SK-N-SH treated with all-trans-retinoic acid at 6 μM for 48 hours (cell line): ENCODE measurements around the gene AMPD3.

Source experiments
- ATAC-seq: fragments of 200-7000 bp; cut with Tn5 transposase; 3 replicates; pipeline ENCODE4 v1.9.1; 2020; ENCODE audit warnings: mild to moderate bottlenecking, moderate library complexity
- ARNTL ChIP-seq: fragments of 450-650 bp; formaldehyde crosslinking; IDR thresholded peaks from 2 replicates; pipeline ENCODE4 v1.5.0; 2020; ENCODE audit warnings: low read depth, mild to moderate bottlenecking, moderate library complexity, borderline replicate concordance
- BACH2 ChIP-seq: fragments of 250-450 bp; sonication (Bioruptor Pico); IDR thresholded peaks from 2 replicates; pipeline ENCODE4 v1.9.0; 2021; ENCODE audit warnings: mild to moderate bottlenecking, borderline replicate concordance
- CSRNP3 ChIP-seq: fragments of 250-450 bp; sonication (Bioruptor Pico); IDR thresholded peaks from 2 replicates; pipeline ENCODE4 v1.5.1; 2021; ENCODE audit warnings: mild to moderate bottlenecking, moderate library complexity
- GLIS3 ChIP-seq: fragments of 250-450 bp; sonication (Bioruptor Pico); IDR thresholded peaks from 2 replicates; pipeline ENCODE4 v1.5.0; 2020; ENCODE audit warnings: mild to moderate bottlenecking, moderate library complexity
- OSR1 ChIP-seq: fragments of 250-450 bp; sonication (Bioruptor Pico); IDR thresholded peaks from 2 replicates; pipeline ENCODE4 v1.8.0; 2022; ENCODE audit warnings: moderate library complexity, mild to moderate bottlenecking, inconsistent platforms
- PATZ1 ChIP-seq: fragments of 250-450 bp; sonication (Bioruptor Pico); IDR thresholded peaks from 2 replicates; pipeline ENCODE4 v1.8.0; 2020; ENCODE audit warnings: mild to moderate bottlenecking, moderate library complexity, borderline replicate concordance
- POU6F1 ChIP-seq: fragments of 250-450 bp; sonication (Bioruptor Pico); IDR thresholded peaks from 2 replicates; pipeline ENCODE4 v1.8.0; 2021; ENCODE audit warnings: low read depth, mild to moderate bottlenecking, moderate library complexity, borderline replicate concordance
- PPARA ChIP-seq: fragments of 250-450 bp; sonication (Bioruptor Pico); IDR thresholded peaks from 2 replicates; pipeline ENCODE4 v1.5.0; 2020; ENCODE audit warnings: mild to moderate bottlenecking, borderline replicate concordance
- RARB ChIP-seq: fragments of 250-450 bp; sonication (Bioruptor Pico); IDR thresholded peaks from 2 replicates; pipeline ENCODE4 v1.8.0; 2021; ENCODE audit warnings: mild to moderate bottlenecking, moderate library complexity
- SNAI2 ChIP-seq: fragments of 250-450 bp; sonication (Bioruptor Pico); IDR thresholded peaks from 2 replicates; pipeline ENCODE4 v1.5.0; 2020; ENCODE audit warnings: mild to moderate bottlenecking, moderate library complexity
- TCF4 ChIP-seq: fragments of 250-450 bp; sonication (Bioruptor Pico); IDR thresholded peaks from 2 replicates; pipeline ENCODE4 v1.8.0; 2021; ENCODE audit warnings: mild to moderate bottlenecking, moderate library complexity, borderline replicate concordance
- TOX ChIP-seq: fragments of 250-450 bp; sonication (Bioruptor Pico); IDR thresholded peaks from 2 replicates; pipeline ENCODE4 v1.8.0; 2021; ENCODE audit warnings: mild to moderate bottlenecking, moderate library complexity, borderline replicate concordance
- ZC3H10 ChIP-seq: fragments of 250-450 bp; sonication (Bioruptor Pico); IDR thresholded peaks from 2 replicates; pipeline ENCODE4 v1.5.1; 2021; ENCODE audit warnings: mild to moderate bottlenecking, moderate library complexity
- ZFP3 ChIP-seq: fragments of 250-450 bp; sonication (Bioruptor Pico); IDR thresholded peaks from 2 replicates; pipeline ENCODE4 v1.5.0; 2020; ENCODE audit warnings: mild to moderate bottlenecking, moderate library complexity
- ZFP30 ChIP-seq: fragments of 450-650 bp; formaldehyde crosslinking; IDR thresholded peaks from 2 replicates; pipeline ENCODE4 v1.5.0; 2022; ENCODE audit warnings: mild to moderate bottlenecking, moderate library complexity
- ZNF565 ChIP-seq: fragments of 450-650 bp; formaldehyde crosslinking; conservative IDR thresholded peaks from 2 replicates; pipeline ENCODE4 v1.5.0; 2020; ENCODE audit warnings: low read depth, mild to moderate bottlenecking, moderate library complexity
- ZNF70 ChIP-seq: fragments of 450-650 bp; formaldehyde crosslinking; IDR thresholded peaks from 2 replicates; pipeline ENCODE4 v1.5.0; 2020; ENCODE audit warnings: mild to moderate bottlenecking, moderate library complexity
- ZNF8 ChIP-seq: fragments of 450-650 bp; formaldehyde crosslinking; IDR thresholded peaks from 2 replicates; pipeline ENCODE4 v1.5.0; 2020; ENCODE audit warnings: mild to moderate bottlenecking, moderate library complexity
- TF ChIP-seq, protein P1 (sequence below): fragments of 250-450 bp; sonication (Bioruptor Pico); IDR thresholded peaks from 2 replicates; pipeline ENCODE4 v1.5.1; 2020; ENCODE audit warnings: low read depth, mild to moderate bottlenecking, moderate library complexity

The AMPD3 gene

GRCh38 chr11:10499874-10500601 is 45.0 kb downstream of the AMPD3 start:
- no peak for TF ChIP-seq TCF4
- TF ChIP-seq ZC3H10 (CRISPR knock-in tag): no peak
- TF ChIP-seq RARB (CRISPR knock-in tag): no peak
- no peak for TF ChIP-seq ARNTL
- no peak for TF ChIP-seq ZNF8 (CRISPR knock-in tag)
- TF ChIP-seq ZNF565: no peak
- TF ChIP-seq ZFP3 (CRISPR knock-in tag): no peak
- TF ChIP-seq PPARA (CRISPR knock-in tag): no peak
- no peak for TF ChIP-seq CSRNP3
- TF ChIP-seq SNAI2: no peak
- no peak for TF ChIP-seq OSR1 (CRISPR knock-in tag)
- TF ChIP-seq, protein P1, sequence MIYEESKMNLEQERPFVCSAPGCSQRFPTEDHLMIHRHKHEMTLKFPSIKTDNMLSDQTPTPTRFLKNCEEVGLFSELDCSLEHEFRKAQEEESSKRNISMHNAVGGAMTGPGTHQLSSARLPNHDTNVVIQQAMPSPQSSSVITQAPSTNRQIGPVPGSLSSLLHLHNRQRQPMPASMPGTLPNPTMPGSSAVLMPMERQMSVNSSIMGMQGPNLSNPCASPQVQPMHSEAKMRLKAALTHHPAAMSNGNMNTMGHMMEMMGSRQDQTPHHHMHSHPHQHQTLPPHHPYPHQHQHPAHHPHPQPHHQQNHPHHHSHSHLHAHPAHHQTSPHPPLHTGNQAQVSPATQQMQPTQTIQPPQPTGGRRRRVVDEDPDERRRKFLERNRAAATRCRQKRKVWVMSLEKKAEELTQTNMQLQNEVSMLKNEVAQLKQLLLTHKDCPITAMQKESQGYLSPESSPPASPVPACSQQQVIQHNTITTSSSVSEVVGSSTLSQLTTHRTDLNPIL: no peak
- ATAC-seq: no peak

- no peak for ATAC-seq
- TF ChIP-seq OSR1 (CRISPR knock-in tag) (no peak), SNAI2 (no peak), ZNF565 (no peak), BACH2 (CRISPR knock-in tag) (no peak), TCF4 (no peak), POU6F1 (CRISPR knock-in tag) (no peak), TOX (CRISPR knock-in tag) (no peak)
- TF ChIP-seq, all 23 proteins: peak for 0
Observed at GRCh38 chr11:10500757-10501684, 46.0 kb downstream of the AMPD3 start.

DNA sequence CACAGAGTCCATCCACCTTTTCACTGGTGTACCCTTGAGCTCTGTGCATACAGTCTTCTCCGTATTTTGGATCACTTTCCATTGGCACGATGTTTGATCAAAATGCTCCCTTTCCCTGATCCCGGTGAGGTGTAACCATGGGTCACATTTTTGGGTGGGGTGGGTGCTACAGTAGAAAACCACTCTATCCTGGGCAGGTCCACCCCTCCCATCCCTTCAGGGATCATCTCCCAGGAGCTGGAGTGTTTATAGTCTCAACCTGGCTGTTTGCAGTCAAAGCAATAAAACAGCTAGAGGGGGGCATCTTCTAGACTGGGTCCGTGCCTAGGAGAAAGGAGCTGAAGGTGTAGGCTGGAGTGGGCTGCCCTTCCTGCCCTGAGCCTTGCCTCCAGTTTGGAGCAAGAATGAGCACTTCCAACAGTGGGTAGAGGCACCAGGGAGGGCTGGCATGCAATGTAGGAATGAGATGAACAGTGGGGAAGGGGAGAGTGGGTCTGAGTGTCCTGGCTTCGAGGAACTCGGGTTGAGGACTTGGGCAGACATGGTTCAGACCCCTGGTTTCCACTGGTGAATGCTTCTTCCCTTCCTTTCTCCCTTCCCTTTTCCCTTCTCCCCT is 47.1 kb downstream of the AMPD3 start:
- TF ChIP-seq PATZ1: no peak
- TF ChIP-seq POU6F1 (CRISPR knock-in tag): no peak
- TF ChIP-seq ZNF8 (CRISPR knock-in tag): no peak
- no peak for TF ChIP-seq SNAI2
- TF ChIP-seq ZNF70 (CRISPR knock-in tag): no peak
- no peak for TF ChIP-seq ZFP30 (CRISPR knock-in tag)
- TF ChIP-seq, protein P1: no peak
- no peak for TF ChIP-seq ARNTL
- no peak for TF ChIP-seq GLIS3 (CRISPR knock-in tag)
- TF ChIP-seq RARB (CRISPR knock-in tag): no peak
- no peak for TF ChIP-seq ZC3H10 (CRISPR knock-in tag)
- no peak for ATAC-seq
